Measurements from ENCODE around the gene GLT8D1. TPM values are rescaled to one million over a fixed set of nuclear protein-coding genes. Genes with fewer than 3 reads are reported as not detected.

The GLT8D1 gene
- total RNA-seq, 1 experiment from 2014 or later: 42.1 TPM

- intact Hi-C loops (cut with micrococcal nuclease): no loop called here
- Histone ChIP-seq H3K27me3 (ENCODE audit: insufficient read depth, low read length) (no peaks in the 10 kb centered on the region), H3K4me2 (ENCODE audit: low read length) (no peak overlapping the region), H3K36me3 (ENCODE audit: control insufficient read depth in 1 of 2, insufficient read depth in 2 of 2, low read length in 2 of 2) (peaks cover 65 to 78% of the 10 kb centered on the region in 2 experiments), H3K4me3 (replicated peaks in 1 of 2; ENCODE audit: low read depth in 1 of 2, low read length in 2 of 2) (no peak overlapping the region), H3K79me2 (ENCODE audit: insufficient read depth, low read length) (peaks cover 92% of the 10 kb centered on the region), H2AFZ (ENCODE audit: low read depth, low read length, poor library complexity, severe bottlenecking) (no peak overlapping the region), H3K9ac (ENCODE audit: low read length) (no peak overlapping the region), H4K20me1 (ENCODE audit: insufficient read depth) (peaks cover 22% of the 10 kb centered on the region; the same call in 1 of the 2 replicates), H3K4me1 (ENCODE audit: control insufficient read depth in 1 of 2, insufficient read depth in 2 of 2, low read length in 2 of 2) (peaks cover 5 to 17% of the 10 kb centered on the region in 2 experiments; a peak in 3 of 4 replicates), H3K9me2 (ENCODE audit: insufficient read depth) (no peaks in the 10 kb centered on the region), H3K27ac (ENCODE audit: low read depth, low read length) (no peak overlapping the region), H3K9me3 (ENCODE audit: control insufficient read depth in 1 of 2, insufficient read depth in 1 of 2, low read depth in 1 of 2, low read length in 2 of 2) (no peaks in the 10 kb centered on the region)
- RAD21 ChIA-PET (ENCODE audit: low non-redundant PET in 1 of 2, low total read pairs in 2 of 2, uncharacterized antibody in 2 of 2, unreplicated experiment in 2 of 2): no interaction called here
- BruUV-seq (replicated peaks): no TSS peak
- TF ChIP-seq ZNF274 (IDR thresholded peaks at IDR 0.05; ENCODE audit: low read depth, low read length) (no peak), EZH2 (IDR thresholded peaks at IDR 0.05) (no peak), REST (IDR thresholded peaks at IDR 0.05; ENCODE audit: low read depth) (no peak), RAD21 (IDR thresholded peaks at IDR 0.05; ENCODE audit: low read depth) (no peak), FOSL1 (IDR thresholded peaks at IDR 0.05; ENCODE audit: low read depth) (no peak), EGR1 (IDR thresholded peaks at IDR 0.05; ENCODE audit: low read depth) (no peak), EZH2phosphoT487 (IDR thresholded peaks at IDR 0.05; ENCODE audit: borderline replicate concordance) (no peak), CTCF (IDR thresholded peaks at IDR 0.05 in 2 of 3, conservative IDR thresholded peaks at IDR 0.05 in 1 of 3; ENCODE audit: borderline replicate concordance in 1 of 3, insufficient read depth in 1 of 3, low read depth in 2 of 3, low read length in 2 of 3) (no peak), POLR2AphosphoS5 (IDR thresholded peaks at IDR 0.05; ENCODE audit: low read depth, low read length) (no peak), YY1 (IDR thresholded peaks at IDR 0.05; ENCODE audit: extremely low read depth, insufficient replicate concordance, low read depth, low read length) (no peak), CBX3 (IDR thresholded peaks at IDR 0.05; ENCODE audit: low read depth) (no peak), ZBTB33 (IDR thresholded peaks at IDR 0.05; ENCODE audit: extremely low read depth, insufficient replicate concordance, low read length) (no peak), SRF (IDR thresholded peaks at IDR 0.05; ENCODE audit: low read depth) (no peak), ZFX (IDR thresholded peaks at IDR 0.05) (no peak), MAX (IDR thresholded peaks at IDR 0.05) (no peak), JUND (IDR thresholded peaks at IDR 0.05) (no peak)
- CTCF ChIA-PET: no interaction called here
- ATAC-seq (no peak), DNase-seq (ENCODE audit: low read depth, low spot score) (no peak)
- POLR2A ChIA-PET: interaction anchor here (1.3 to 2.0 kb wide), 2 partner anchors 12 to 16 kb away, joined by 4 to 6 read pairs; partner anchors contain the start of genes GLT8D1 and SPCS1
Observed at GRCh38 chr3:52689151-52689550, 16.4 kb downstream of the GLT8D1 start.
